Thyroid gland (tissue), 4 donors: ENCODE results near the gene SLC22A15. TPM values are rescaled to one million over a fixed set of nuclear protein-coding genes. Genes with fewer than 3 reads are reported as not detected.
"Not testable (repeated sequence)": the region's sequence is repeated elsewhere in the genome, so short reads cannot be mapped to it uniquely, and the experiment has no call there.

Experiments used
- DNase-seq, 2 donors: peaks; one replicate each; pipeline ENCODE4 v3.0.0-alpha.2; 2019
- H3K27ac ChIP-seq, 3 donors: fragments of 200-600 bp; sonication (generic); 1 replicate in 2 of 3; 2 replicates in 1 of 3; pipeline ENCODE4 v1.5.1; 2016 to 2019; ENCODE audit warnings: mild to moderate bottlenecking in 1 of 3, moderate library complexity in 1 of 3
- H3K27me3 ChIP-seq: fragments of 200-600 bp; sonication (generic); one replicate; pipeline ENCODE4 v1.5.1; 2019
- H3K36me3 ChIP-seq, 2 donors: fragments of 200-600 bp; sonication (generic); one replicate each; pipeline ENCODE4 v1.5.1; 2016 to 2019
- H3K4me1 ChIP-seq, 2 donors: fragments of 200-600 bp; sonication (generic); one replicate each; pipeline ENCODE4 v1.5.1; 2017 to 2019
- H3K4me3 ChIP-seq, 3 donors: fragments of 200-600 bp; sonication (generic); replicated peaks in 1 of 3; 1 replicate in 2 of 3; 2 replicates in 1 of 3; pipeline ENCODE4 v1.5.1; 2016; ENCODE audit warnings: mild to moderate bottlenecking in 1 of 3
- H3K9me3 ChIP-seq: fragments of 200-600 bp; sonication (generic); one replicate; pipeline ENCODE4 v1.5.1; 2017
- CTCF ChIP-seq, 6 experiments: fragments of 200-600 bp in 3 of 6; fragments of 450-650 bp in 3 of 6; sonication (generic) in 3 of 6; IDR thresholded peaks; one replicate each; pipeline ENCODE4 v1.5.1; 2016 to 2019; ENCODE audit warnings: antibody characterized with exemption in 6 of 6, mild to moderate bottlenecking in 2 of 6, inconsistent platforms in 1 of 6, moderate library complexity in 1 of 6
- POLR2A ChIP-seq, 2 donors: fragments of 450-650 bp; IDR thresholded peaks; one replicate each; pipeline ENCODE4 v1.6.1; 2017; ENCODE audit warnings: antibody characterized with exemption in 2 of 2, mild to moderate bottlenecking in 2 of 2, moderate library complexity in 1 of 2
- WGBS, 2 donors: methylation state at CpG; one replicate each; pipeline ENCODE4 v1.1.5; 2017; 5-methylcytosine and 5-hydroxymethylcytosine counted together
- intact Hi-C: fragments of 100-400 bp; cut with DNase I; formaldehyde crosslinking; loops from one replicate; pipeline ENCODE4 v1.15.1; 2023
- total RNA-seq, 4 donors: library from RNA; depleted of rRNA; stranded (reverse); fragments of >200 nt; gene quantifications; one replicate each; pipeline ENCODE4 v1.2.3, GENCODE V29; 2016

Gene SLC22A15
- total RNA-seq, 4 donors from 2014 or later, result 5.0 to 7.7 (median 5.4) TPM

DNA sequence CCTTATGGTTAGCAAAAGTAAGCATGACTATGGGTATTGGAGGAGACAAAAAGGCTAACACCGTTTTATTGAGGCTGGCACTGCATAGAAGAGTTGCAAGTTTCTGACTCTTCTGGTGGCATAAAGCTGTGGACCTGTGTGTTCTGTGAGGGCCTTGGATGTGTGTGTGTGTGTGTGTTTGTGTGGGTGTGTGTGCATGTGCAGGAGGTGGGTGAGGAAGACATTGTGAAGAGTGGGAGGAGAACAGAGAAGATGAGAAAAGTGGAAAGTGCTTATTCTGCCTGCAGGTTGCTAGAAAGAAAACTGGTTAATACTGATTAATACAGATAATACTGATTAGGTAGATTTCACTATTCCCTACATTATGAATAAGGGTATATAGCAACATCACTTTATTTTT is 12.6 kb downstream of the SLC22A15 start:
- TF ChIP-seq POLR2A (IDR thresholded peaks at IDR 0.05) (no peak), CTCF (IDR thresholded peaks at IDR 0.05) (no peak)
- DNase-seq, result no peak
- Histone ChIP-seq H3K4me3 (no peak overlapping the region), H3K36me3 (no peaks in the 10 kb centered on the region), H3K27ac (no peak overlapping the region), H3K4me1 (no peaks in the 10 kb centered on the region), H3K27me3 (no peaks in the 10 kb centered on the region), H3K9me3 (no peaks in the 10 kb centered on the region)
- WGBS, 2 donors, result 75 to 95% methylated on average over 1 of the region's 1 CpG
- intact Hi-C loops, result no loop called here

- TF ChIP-seq POLR2A (IDR thresholded peaks at IDR 0.05) (no peak), CTCF (IDR thresholded peaks at IDR 0.05) (no peak)
- no peaks in the 10 kb centered on the region for H3K9me3 ChIP-seq
- 96 to 99% methylated on average over 3 of the region's 3 CpGs for WGBS, 2 donors
- H3K36me3 ChIP-seq, result no peaks in the 10 kb centered on the region
- H3K4me1 ChIP-seq, result no peaks in the 10 kb centered on the region
- intact Hi-C loops, result no loop called here
- H3K27ac ChIP-seq, result no peak overlapping the region
- no peaks in the 10 kb centered on the region for H3K27me3 ChIP-seq
- H3K4me3 ChIP-seq, result no peak overlapping the region
- no peak for DNase-seq
Observed at GRCh38 chr1:115989699-115990098, 13.4 kb downstream of the SLC22A15 start.

DNA sequence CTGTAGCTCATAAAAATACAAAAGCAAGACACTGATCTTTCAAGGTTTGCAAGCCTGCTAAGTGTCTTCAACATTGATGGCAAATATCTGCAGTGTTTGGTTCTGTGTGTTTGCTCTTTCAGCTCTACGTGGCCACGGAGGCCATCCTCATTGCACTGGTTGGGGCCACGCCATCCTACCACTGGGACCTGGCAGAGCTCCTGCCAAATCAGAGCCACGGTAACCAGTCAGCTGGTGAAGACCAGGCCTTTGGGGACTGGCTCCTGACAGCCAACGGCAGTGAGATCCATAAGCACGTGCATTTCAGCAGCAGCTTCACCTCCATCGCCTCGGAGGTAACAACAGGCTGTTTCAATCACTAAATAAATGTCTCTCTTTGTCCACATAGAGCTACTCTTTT is 15.6 kb downstream of the SLC22A15 start:
- intact Hi-C loops, result no loop called here
- no peaks in the 10 kb centered on the region for H3K9me3 ChIP-seq
- no peaks in the 10 kb centered on the region for H3K27me3 ChIP-seq
- no peak for TF ChIP-seq POLR2A (IDR thresholded peaks at IDR 0.05)
- no peak for TF ChIP-seq CTCF (IDR thresholded peaks at IDR 0.05)
- no peak overlapping the region for H3K27ac ChIP-seq
- no peaks in the 10 kb centered on the region for H3K36me3 ChIP-seq
- 90 to 92% methylated on average over 6 to 8 of the region's 8 CpGs for WGBS, 2 donors
- no peak overlapping the region for H3K4me3 ChIP-seq
- no peak for DNase-seq
- no peaks in the 10 kb centered on the region for H3K4me1 ChIP-seq

GRCh38 chr1:115997921-115998320 is 21.6 kb downstream of the SLC22A15 start:
- not testable (repeated sequence) for H3K36me3 ChIP-seq
- 91 to 93% methylated on average over 1 of the region's 1 CpG for WGBS, 2 donors

DNA sequence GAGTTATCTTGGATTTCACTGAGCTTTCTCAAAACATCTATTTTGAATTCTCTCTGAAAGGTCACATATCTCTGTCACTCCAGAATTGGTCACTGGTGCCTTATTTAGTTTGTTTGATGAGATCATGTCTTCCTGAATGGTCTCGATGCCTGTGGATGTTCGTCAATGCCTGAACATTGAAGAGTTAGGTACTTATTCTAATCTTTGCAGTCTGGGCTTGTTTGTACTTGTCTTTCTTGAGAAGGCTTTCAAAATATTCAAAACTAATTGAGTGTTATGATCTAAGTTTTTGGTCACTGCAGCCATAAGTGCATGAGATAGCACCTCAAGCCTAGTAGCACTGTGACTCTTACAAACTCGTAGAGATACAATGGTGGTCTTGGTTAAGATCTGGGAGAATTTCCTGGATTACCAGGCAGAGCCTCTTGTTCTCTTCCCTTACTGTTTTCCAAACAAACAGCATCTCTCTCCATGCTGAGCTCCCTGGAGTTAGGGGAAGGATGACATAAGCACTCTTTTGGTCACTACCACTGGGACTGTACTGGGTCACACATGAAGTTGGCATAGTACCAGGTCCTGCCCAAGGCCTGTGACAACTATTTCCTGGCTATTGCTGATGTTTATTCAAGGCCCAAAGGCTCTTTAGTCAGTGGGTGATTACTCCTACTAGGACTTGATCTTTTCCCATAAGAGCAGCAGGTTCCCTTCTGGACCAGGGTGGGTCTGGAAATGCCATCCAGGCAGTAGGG is 25.6 kb downstream of the SLC22A15 start:
- 68 to 69% methylated on average over 3 of the region's 3 CpGs for WGBS, 2 donors
- no peaks in the 10 kb centered on the region for H3K27me3 ChIP-seq
- no peaks in the 10 kb centered on the region for H3K36me3 ChIP-seq
- no peak overlapping the region for H3K4me3 ChIP-seq
- DNase-seq, result peak; percentile 52 to 64
- H3K4me1 ChIP-seq, result peaks cover 5 to 8% of the 10 kb centered on the region in 2 donors
- intact Hi-C loops, result no loop called here
- TF ChIP-seq CTCF (IDR thresholded peaks at IDR 0.05), result no peak
- no peak for TF ChIP-seq POLR2A (IDR thresholded peaks at IDR 0.05)
- no peaks in the 10 kb centered on the region for H3K9me3 ChIP-seq
- H3K27ac ChIP-seq, result no peak overlapping the region

More at GRCh38 chr1:115997921-115998320, 21.6 kb downstream of the SLC22A15 start:
- H3K27me3 ChIP-seq, H3K4me1 ChIP-seq, H3K27ac ChIP-seq, H3K9me3 ChIP-seq, DNase-seq, H3K4me3 ChIP-seq, intact Hi-C loops: not testable (repeated sequence)
